Measurements from ENCODE around the gene FGGY.

FGGY gene

DNA sequence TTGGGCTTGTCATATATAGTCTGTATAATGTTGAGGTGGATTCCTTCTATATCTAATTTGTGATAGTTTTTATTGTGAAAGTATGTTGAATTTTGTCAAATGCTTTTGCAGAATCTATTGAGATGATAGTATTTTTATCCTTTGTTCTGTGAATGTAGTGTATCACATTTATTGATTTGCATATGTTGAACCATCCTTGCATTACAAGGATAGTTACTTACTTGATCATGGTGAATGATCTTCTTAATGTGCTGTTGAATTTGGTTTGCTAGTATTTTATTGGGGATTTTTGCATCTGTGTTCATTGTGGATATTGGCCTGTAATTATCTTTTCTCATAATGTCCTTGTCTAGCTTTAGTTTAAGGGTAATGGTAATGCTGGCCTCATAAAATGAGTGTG, 8.3 kb downstream of the FGGY start (continued):
- TF ChIP-seq ZNF19 (tag by site-specific recombination; IDR thresholded peaks at IDR 0.05; ENCODE audit: low read depth), result no peak
- no peak for TF ChIP-seq KLF1 (tag by site-specific recombination; IDR thresholded peaks at IDR 0.05)

GRCh38 chr1:59307591-59307990, 10.7 kb downstream of the FGGY start:
- CTCF ChIA-PET, result interaction anchor here (0.7 kb wide), 1 partner anchor 44 kb away, joined by 3 read pairs; no protein-coding TSS in a partner anchor
- Histone ChIP-seq H3K4me3 (ENCODE audit: low read depth, low read length) (no peak overlapping the region), H3K36me3 (ENCODE audit: control insufficient read depth in 2 of 2, insufficient read depth in 1 of 2, low read length in 2 of 2) (no peaks in the 10 kb centered on the region), H3K4me1 (ENCODE audit: control insufficient read depth, insufficient read depth, low read length) (no peaks in the 10 kb centered on the region), H3K9me3 (ENCODE audit: control insufficient read depth, insufficient read depth, low read depth, low read length) (no peaks in the 10 kb centered on the region), H3K27ac (ENCODE audit: extremely low read depth, low read depth, low read length) (no peak overlapping the region)
- no peak for TF ChIP-seq ZSCAN5A (tag by site-specific recombination; IDR thresholded peaks at IDR 0.05)
- POLR2A ChIA-PET, result no interaction called here

GRCh38 chr1:59308839-59309238, 11.9 kb downstream of the FGGY start:
- POLR2A ChIA-PET, result no interaction called here
- CTCF ChIA-PET, result interaction anchor here (1.2 kb wide), 1 partner anchor 50 kb away, joined by 3 read pairs; no protein-coding TSS in a partner anchor
- no peak overlapping the region for H3K4me3 ChIP-seq (ENCODE audit: low read depth, low read length)
- no peaks in the 10 kb centered on the region for H3K4me1 ChIP-seq (ENCODE audit: control insufficient read depth, insufficient read depth, low read length)
- H3K36me3 ChIP-seq (ENCODE audit: control insufficient read depth in 2 of 2, insufficient read depth in 1 of 2, low read length in 2 of 2), result no peaks in the 10 kb centered on the region
- no peak overlapping the region for H3K27ac ChIP-seq (ENCODE audit: extremely low read depth, low read depth, low read length)
- TF ChIP-seq ZFP41 (tag by site-specific recombination; IDR thresholded peaks at IDR 0.05; ENCODE audit: borderline replicate concordance), result no peak
- TF ChIP-seq KLF8 (tag by site-specific recombination; IDR thresholded peaks at IDR 0.05), result no peak
- no peak for TF ChIP-seq ZFHX2 (tag by site-specific recombination; conservative IDR thresholded peaks at IDR 0.05)
- no peak for TF ChIP-seq ZNF391 (tag by site-specific recombination; IDR thresholded peaks at IDR 0.05; ENCODE audit: borderline replicate concordance, low read depth)
- no peaks in the 10 kb centered on the region for H3K9me3 ChIP-seq (ENCODE audit: control insufficient read depth, insufficient read depth, low read depth, low read length)

DNA sequence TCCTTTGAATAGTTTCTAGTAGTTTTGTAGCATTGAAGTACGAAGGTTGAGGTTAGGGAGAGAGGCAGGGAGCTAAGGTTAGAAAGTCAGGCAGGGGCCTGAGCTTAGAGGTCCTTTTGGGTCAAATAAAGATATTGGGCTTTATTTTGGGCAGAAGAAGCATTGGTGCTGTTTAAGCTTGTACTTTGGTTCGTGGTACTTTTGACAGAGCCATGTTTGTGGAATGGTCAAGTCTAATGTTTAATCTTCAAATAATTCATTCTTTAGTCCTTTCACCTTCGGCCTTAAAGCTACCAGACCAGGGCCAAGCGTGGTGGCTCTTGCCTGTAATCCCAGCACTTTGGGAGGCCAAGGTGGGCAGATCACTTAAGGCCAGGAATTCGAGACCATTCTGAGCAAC, 12.5 kb downstream of the FGGY start:
- ChIA-PET POLR2A (no interaction called here), CTCF (interaction anchor here (1.2 kb wide), 1 partner anchor 50 kb away, joined by 3 read pairs; no protein-coding TSS in a partner anchor)
- Histone ChIP-seq H3K36me3 (ENCODE audit: control insufficient read depth in 2 of 2, insufficient read depth in 1 of 2, low read length in 2 of 2) (no peaks in the 10 kb centered on the region), H3K4me1 (ENCODE audit: control insufficient read depth, insufficient read depth, low read length) (no peaks in the 10 kb centered on the region), H3K27ac (ENCODE audit: extremely low read depth, low read depth, low read length) (no peak overlapping the region), H3K4me3 (ENCODE audit: low read depth, low read length) (no peak overlapping the region), H3K9me3 (ENCODE audit: control insufficient read depth, insufficient read depth, low read depth, low read length) (no peaks in the 10 kb centered on the region)
- no peak for TF ChIP-seq SCRT2 (tag by site-specific recombination; IDR thresholded peaks at IDR 0.05)
- TF ChIP-seq ZNF366 (tag by site-specific recombination; conservative IDR thresholded peaks at IDR 0.05), result no peak
- no peak for TF ChIP-seq REPIN1 (tag by site-specific recombination; IDR thresholded peaks at IDR 0.05; ENCODE audit: low read depth)
- TF ChIP-seq ZNF660 (tag by site-specific recombination; IDR thresholded peaks at IDR 0.05), result no peak
- TF ChIP-seq, protein P1, sequence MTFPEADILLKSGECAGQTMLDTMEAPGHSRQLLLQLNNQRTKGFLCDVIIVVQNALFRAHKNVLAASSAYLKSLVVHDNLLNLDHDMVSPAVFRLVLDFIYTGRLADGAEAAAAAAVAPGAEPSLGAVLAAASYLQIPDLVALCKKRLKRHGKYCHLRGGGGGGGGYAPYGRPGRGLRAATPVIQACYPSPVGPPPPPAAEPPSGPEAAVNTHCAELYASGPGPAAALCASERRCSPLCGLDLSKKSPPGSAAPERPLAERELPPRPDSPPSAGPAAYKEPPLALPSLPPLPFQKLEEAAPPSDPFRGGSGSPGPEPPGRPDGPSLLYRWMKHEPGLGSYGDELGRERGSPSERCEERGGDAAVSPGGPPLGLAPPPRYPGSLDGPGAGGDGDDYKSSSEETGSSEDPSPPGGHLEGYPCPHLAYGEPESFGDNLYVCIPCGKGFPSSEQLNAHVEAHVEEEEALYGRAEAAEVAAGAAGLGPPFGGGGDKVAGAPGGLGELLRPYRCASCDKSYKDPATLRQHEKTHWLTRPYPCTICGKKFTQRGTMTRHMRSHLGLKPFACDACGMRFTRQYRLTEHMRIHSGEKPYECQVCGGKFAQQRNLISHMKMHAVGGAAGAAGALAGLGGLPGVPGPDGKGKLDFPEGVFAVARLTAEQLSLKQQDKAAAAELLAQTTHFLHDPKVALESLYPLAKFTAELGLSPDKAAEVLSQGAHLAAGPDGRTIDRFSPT (tag by site-specific recombination; IDR thresholded peaks at IDR 0.05), result no peak
- no peak for TF ChIP-seq SETDB1 (IDR thresholded peaks at IDR 0.05; ENCODE audit: insufficient read length, low read length)
- TF ChIP-seq ZNF23 (tag by site-specific recombination; IDR thresholded peaks at IDR 0.05; ENCODE audit: borderline replicate concordance), result no peak

Data from HEK293 (cell line).